NCI-H1694 treated with DMSO at 0.1 percent for 48 hours (cell line): ENCODE data around the gene LRRC71.

Experiments
- DNase-seq: peaks from one replicate; lab custom pipeline; 2025; lab: John Stamatoyannopoulos, UW

LRRC71 gene

DNA sequence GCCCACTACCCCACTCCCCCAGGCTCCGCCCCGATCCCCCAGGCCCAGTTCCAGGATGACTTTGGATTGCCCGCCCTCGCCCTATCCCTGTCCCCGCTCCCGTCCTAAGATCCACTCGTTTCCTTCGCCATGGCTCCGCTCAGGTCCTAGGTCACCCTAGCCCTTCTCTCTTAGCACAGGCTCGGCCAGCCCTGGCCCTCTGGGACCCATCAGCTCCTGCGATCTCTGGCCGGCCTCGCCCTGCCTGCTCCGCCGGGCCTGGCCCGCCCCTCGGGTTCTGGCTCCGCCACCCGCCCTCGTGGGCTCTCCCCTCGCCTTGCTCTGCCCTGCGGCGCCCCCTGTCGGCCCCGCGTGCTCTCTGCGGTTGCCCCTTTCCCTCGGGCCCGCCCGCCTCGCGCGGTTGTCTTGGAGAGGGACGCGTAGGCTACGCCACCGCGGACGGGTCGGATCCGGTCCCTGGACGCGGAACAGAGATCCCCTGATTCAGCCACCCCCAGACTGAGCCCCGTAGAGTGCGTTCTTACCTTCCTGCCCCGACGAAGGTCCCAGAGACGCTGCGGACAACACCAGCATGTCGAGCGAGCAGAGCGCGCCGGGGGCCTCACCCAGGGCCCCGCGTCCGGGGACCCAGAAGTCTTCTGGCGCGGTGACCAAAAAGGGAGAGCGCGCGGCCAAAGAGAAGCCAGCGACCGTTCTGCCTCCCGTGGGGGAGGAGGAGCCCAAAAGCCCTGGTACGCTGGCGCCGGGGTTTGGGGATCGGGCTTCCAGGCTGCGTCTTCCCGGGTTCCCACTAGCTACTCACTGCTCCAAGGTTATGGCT, at the start of gene LRRC71:
Gene LRRC71 (plus strand): TSS at position 400 of the 820 bp plus-strand sequence. CDS start 172 bp downstream, at position 572.
- DNase-seq = peak; percentile 58

DNA sequence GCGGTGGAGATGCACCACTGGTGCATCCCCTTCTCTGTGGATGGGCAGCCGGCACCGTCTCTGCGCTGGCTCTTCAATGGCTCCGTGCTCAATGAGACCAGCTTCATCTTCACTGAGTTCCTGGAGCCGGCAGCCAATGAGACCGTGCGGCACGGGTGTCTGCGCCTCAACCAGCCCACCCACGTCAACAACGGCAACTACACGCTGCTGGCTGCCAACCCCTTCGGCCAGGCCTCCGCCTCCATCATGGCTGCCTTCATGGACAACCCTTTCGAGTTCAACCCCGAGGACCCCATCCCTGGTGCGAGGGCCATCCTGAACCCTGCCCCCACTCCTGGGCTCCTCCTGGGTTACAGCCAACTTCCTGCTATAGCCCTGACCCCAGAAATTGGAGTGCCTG, 46.8 kb upstream of the LRRC71 start:
- no peak for DNase-seq

DNA sequence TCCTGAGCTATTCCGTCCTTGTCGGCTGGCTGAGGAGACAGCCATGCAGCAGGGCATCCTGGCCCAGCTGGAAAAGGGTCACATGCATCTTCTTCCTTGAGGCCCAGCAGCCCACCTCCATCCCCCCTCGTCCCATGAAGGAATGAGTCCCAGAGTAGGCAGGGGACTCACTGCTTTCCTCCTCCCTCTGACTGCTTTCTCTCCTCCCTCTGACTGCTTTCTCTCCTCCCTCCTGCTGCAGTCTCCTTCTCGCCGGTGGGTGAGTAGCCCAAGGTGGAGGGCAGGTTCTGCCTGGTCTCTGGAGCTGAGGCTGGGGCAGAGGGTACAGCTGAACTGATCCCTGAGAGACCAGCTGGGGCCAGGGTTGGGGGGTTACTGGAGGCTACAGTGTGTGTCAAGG, 46.3 kb upstream of the LRRC71 start:
- no peak for DNase-seq

DNA sequence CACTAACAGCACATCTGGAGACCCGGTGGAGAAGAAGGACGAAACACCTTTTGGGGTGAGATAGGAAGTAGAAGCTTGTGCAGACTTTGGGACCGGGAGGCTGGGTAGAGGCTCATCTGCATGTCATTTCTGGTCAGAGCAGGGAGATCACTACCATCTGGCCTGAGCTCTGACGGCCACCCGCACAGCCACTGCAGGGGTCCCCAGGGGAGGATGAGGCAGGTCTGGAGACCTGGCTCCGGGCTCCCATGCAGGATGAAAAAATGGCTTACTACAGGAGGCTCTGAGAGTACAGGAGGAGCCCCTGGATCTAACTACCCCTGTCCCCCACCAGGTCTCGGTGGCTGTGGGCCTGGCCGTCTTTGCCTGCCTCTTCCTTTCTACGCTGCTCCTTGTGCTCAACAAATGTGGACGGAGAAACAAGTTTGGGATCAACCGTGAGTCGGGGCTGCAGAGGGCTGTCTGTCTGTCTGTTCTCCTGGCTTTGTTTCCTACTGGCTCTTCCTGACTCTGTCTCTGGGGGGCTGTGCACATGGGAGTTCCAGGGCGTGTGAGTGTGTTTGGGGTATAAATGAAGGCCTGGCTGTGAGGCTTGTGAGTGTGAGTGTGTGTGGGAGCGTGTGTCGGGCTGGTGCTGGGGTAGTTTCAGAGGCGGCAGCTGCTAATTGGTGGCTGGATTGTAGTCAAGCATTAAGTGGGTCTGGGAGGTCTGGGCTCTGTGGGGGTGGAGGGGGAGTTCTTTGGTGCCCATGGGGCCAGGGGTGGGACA, 45.7 kb upstream of the LRRC71 start:
- DNase-seq = no peak

DNA sequence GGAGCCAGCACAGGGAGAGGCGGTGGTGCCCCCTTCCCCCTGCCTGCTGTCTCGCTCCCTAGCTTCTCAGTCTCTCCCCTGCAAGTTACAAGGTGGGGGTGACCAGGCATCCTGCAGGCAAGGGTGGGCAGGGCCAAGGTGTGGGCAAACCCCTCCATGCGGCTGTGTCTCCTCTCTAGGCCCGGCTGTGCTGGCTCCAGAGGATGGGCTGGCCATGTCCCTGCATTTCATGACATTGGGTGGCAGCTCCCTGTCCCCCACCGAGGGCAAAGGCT, 45.2 kb upstream of the LRRC71 start:
- DNase-seq = no peak

DNA sequence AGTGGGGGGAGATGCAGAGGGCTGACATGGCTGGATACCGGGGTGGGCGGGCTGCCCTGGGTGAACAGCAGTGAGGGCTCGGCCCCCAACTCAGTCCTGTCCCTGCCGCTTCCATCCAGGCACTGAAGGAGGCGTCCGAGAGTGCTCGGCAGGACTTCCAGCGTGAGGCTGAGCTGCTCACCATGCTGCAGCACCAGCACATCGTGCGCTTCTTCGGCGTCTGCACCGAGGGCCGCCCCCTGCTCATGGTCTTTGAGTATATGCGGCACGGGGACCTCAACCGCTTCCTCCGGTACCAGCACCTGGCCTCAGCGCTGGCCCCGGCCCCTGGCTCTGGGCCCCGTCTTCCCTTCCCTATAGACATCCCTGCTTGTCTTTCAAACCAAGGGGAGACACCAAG, 44.2 kb upstream of the LRRC71 start:
- DNase-seq = no peak

DNA sequence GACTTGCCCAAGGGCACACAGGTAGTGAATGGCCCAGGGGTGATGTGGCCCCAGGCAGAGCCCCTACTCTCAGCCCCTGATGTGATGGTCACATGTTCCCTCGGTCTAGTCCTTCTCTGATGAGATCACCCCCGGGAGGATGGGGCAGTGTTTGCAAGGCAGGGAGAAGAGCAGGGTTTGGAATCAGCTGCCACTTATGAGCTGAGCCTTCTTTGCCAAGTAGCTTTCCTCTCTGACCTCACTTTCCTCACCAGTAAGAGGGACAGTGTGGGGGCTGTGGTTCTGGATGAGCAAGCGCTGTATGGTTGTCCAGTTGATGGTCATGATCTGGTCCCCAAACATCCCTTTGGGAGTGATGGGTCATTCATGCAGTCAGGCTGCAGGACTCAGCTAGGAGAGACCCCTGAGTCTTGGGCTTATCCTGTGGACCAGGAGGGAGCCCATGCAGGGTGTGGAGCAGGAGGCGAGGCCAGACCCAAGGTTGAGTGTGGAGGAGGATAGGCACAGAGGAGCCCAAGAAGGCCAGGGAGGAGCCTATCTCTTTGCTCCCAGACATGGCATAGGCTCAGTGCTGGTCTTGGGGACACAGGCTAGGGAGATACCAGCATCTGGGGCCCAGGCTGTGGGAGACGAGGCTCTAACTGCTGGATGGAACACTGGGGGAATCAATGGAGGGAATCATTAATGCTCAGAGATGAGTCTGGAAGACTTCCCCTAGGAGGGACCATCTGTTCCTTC, 42.8 kb upstream of the LRRC71 start:
- DNase-seq = no peak

DNA sequence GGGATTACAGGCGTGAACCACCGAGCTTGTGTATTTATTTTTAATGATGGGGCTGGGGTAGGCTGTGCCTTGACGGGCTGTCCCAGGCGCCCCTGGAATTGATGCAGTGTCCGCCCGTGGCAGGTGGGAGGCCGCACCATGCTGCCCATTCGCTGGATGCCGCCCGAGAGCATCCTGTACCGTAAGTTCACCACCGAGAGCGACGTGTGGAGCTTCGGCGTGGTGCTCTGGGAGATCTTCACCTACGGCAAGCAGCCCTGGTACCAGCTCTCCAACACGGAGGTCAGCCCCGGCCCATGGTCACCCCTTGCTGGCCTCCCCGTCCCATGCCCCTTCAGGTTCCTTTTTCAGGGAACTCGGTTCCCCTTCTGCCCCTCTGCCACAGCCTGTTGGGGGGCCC, 40.6 kb upstream of the LRRC71 start:
- no peak for DNase-seq

DNA sequence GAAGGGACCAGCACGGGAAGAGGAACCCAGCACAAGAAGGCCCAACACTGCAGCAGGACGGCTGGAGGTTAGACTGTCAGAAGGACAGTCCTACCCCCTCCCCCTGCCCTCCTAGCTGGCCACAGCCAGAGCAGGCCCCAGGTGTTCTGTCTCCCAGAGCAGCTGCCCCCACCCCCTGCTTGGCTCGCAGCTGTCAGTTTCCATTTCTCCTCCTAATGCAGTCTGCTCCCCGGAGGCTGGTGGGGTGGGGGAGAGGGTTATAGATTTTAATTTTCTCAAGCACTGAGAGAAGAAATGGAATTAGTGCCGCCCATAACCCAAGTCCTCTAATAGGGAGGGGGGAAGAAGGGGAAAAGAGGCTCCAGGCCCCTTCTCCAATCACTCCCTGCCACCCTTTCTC, 40.0 kb upstream of the LRRC71 start:
- no peak for DNase-seq

DNA sequence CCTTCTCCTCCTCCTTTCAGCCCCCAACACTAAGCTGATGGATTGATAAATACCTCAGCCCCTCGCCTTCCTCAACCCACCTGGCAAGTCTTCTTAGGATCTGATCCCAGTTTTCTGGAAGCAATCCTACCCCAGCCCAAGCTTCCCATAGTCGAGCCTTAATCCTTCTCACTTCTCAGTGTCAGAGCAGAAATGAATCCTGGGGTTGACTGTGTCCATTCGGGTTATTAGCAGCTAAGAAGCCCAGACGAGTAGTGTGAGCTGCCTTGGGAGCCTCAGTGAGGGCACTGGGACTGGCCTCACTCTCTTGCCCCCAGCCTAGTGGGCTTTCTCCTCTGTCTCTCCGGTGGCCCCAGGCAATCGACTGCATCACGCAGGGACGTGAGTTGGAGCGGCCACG, 39.3 kb upstream of the LRRC71 start:
- no peak for DNase-seq

DNA sequence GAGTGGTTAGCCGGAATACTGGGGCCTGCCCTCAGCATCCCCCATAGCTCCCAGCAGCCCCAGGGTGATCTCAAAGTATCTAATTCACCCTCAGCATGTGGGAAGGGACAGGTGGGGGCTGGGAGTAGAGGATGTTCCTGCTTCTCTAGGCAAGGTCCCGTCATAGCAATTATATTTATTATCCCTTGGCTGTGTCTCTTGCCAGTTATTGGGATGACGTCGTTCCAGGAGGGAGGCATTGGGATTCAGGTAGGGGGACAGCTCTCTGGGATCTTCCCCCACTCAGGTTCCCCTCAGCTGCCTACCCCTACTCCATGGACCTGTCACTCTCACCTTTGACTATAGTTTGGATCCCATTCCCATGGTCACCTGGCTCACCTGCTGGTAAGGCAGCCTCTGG, 38.8 kb upstream of the LRRC71 start:
- no peak for DNase-seq

DNA sequence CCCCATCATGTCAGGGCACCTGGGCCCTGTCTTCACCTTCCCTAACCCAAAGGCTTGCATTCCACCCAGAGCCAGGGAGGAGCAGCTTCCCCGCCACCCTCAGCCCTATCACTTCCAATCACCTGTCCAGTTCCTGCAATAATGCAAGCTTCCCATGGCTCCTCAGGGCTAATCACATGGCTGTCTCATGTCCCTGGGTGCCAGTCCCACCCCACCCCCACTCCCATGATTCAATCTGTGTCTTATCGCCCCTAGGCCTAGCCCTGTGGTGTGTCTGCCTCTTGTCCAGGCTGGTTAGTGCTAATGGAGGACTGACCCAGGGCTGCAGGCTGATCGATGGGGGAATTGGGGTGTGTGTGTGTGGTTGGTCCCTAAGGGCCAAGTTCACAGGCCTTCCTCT, 37.9 kb upstream of the LRRC71 start:
- DNase-seq = no peak

DNA sequence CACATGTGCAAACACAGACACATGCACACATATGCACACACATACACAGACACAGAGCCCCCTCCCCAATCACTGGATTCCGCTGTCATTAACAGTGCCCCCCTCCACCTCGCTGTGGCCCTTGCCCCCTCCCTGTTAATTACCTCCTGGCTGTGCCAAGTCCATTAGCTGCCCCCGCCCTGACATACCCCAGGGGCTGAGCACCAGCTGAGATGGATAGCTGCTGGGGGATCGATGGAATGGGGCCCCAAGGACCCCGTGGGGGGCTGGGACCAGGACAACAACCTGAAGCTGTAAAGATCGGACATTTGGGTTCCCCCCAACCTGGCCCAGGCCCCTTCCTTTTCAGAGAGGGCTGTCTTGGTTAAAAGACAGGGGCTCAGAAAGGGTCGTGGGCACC, 36.5 kb upstream of the LRRC71 start:
- no peak for DNase-seq

DNA sequence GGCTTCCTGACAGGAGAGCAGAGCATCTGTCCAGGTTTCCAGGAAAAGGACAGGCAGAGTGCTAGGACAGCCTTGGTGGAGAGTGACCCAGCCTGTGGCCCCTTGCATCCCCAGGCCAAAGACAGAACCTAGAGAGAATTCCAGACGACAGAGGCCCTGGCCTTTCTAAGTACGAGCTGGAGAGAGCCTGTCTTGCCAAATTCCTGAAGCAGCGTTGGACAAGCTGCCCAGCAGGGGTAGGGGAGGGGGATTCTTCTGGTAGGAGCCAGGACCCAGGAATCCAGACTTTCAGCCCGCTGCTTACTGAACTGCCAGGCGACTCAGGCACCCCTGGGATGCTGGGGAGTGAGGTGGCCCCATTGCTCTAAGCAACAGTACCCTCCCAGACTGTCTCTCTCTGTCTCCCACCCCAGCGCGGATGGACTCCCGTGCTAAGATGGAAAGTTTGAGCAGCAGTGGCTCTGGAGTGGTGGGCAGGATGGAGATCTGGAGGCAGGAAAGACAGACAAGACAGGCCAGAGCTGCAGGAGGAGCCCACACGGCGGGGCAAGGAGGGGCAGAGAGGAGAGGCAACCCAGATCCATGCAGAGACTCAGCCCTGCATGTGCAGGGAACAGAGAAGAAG, 35.8 kb upstream of the LRRC71 start:
- DNase-seq = no peak

DNA sequence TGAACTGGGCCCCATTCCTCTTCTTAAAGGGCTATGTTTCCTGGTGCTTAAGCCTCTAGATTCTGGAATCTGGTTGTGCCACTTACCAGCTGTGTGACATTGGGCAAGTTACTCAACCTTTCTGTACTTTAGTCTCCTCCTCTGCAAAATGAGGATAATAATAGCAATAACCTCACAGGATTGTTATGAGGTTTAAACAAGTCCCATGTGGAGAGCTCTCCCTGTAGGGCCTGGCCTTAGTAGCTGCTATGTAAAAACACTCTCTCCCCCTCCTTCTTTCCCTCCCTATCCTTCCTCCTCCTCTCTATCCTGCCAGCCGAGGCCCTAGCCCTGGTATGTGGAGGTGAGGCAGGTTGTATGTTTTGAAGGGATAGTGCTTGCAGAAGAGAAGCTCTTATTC, 35.1 kb upstream of the LRRC71 start:
- no peak for DNase-seq

DNA sequence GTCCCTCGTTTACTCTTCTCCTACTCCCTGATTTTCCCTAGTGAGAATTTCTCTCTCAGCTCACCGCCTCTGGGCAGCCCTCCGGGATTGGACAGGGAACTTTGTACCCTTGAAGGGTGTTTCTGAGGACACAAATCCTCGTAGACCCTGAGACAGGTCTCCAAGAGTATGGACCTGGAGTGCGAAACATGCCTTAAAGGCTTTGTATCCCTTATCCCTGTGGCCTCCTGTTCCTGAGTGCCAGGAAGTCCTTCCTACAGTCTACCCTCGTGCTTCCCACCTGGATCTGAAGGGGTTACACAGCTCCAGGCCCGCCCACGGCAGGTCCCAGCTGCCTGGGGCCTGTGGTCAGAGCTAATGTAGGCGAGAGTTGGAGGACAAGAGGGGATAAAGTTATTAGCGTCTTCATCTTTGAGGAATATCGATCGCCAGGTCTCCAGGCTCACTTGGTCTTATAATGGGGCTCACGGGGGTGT, 34.5 kb upstream of the LRRC71 start:
- DNase-seq = no peak

DNA sequence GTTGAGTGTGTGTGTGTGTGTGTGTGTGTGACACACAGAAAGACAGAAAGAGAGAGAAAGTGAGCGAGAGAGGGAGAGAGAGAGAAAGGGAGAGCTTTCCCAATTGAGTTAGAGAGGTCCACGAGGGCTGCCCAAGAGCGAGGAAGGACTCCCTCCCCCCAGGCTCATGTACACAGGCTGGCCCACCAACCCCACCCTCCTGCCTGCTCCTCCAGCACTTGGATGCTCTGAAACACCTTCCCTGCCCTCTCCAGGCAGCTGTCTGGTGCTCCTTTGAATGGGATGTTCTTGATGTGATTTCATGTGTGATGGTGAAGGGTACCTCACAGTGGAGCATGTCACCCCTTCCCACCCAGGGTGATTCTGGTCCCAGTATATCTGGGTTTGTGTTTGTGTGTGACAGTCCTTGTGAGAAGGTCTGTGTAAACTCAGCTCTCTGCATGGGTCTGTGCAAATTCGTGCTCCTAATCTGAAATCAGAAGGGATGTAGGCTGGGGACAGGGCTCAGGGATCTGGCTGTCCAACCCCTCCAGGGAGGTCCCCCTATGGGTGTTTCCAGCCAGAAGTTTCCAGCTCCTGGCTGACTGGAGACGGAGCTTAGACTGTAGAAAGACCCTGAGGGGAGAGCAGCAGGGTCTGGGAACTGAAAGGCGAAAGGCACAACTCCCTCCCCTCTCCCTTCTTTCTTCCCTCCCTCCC, 33.7 kb upstream of the LRRC71 start:
- DNase-seq = no peak

DNA sequence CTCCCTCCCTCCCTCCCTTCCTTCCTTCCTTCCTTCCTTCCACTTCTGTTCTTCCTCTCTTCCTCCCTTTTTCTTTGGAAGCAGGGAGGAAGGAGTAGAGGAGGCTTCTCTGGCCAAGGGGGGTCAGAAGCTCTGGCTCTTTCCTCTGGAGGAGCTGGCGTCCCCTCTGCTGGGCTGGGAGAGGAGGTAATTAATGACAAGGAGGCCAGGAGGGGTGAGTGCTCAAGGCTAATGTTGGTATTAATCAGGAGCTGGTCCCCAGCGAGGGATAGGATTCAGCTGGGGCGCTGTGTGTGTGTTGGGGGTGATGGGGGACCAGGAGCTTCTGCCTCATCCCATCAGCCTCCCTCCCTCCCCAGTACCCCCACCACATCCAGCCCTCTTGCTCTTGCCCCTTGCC, 33.1 kb upstream of the LRRC71 start:
- DNase-seq = no peak

DNA sequence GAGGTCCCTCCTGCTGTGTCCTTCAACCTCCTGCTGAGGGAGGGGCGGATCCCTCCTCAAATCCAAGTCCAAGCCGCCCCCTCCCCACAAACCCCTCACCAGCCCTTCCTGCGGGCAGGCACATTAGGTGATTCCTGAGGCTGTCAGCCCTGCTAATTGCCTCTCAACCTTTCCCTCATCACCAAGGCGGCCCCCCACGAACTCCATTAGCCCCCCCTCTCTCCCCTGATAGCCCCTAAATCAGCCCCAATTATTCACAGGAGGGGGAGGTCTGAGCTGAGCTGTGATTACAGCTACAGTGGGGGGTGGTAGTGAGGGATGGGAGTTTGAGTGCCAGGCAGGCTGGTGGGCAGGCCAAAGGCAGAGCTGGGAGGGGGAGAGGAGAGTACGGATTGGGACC, 32.7 kb upstream of the LRRC71 start:
- DNase-seq = no peak

DNA sequence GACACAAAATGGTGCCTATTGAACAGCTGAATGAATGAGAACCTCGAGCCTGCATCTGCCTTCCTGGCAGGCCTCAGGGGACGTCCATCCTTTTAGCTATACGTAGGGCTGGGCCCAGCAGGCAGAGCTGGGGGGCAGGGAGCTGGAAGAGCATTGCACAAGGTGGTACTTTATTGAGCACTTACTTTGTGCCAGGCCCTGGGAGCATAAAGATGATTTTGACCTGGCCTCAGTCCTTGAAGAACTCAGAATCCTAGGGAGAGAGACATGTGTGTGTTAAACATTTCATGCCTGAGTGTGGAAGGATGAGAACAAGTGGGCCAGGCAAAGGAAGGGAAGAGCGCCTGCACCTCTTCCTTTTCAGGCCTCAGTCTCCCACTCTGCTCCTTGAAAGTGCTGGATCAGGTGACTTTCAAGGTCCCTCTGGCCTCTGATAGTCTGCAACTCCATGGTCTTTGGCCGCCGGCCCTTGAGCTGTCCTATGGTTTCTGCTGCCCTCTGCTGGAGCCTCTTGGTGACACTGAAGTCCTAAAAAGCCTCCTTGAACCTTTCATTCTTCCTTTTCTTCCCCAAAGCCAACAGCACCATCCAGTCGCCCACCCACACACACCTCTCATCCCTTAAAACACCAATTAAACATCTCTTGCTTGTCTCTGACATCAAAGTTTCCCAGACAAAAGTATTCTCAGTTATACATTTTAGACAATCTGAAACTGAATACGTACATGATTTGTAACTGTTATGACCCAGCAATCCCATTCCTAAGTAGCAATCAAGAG, 30.4 kb upstream of the LRRC71 start:
- DNase-seq = peak; percentile 72
